ENCODE measurements around the gene ANKMY1. TPM values are rescaled to one million over a fixed set of nuclear protein-coding genes. Genes with fewer than 3 reads are reported as not detected.

The ANKMY1 gene
- total and polyA plus RNA-seq, 2 of the 13 experiments (the other 11 are each of a cell fraction or from before 2014, with no cell fraction given), result 11.7 to 18.8 TPM

GRCh38 chr2:240579771-240580614, 22.2 kb upstream of the ANKMY1 start (continued):
- TF ChIP-seq, protein P1, sequence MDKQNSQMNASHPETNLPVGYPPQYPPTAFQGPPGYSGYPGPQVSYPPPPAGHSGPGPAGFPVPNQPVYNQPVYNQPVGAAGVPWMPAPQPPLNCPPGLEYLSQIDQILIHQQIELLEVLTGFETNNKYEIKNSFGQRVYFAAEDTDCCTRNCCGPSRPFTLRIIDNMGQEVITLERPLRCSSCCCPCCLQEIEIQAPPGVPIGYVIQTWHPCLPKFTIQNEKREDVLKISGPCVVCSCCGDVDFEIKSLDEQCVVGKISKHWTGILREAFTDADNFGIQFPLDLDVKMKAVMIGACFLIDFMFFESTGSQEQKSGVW (CRISPR knock-in tag; IDR thresholded peaks at IDR 0.05; ENCODE audit: borderline replicate concordance), result no peak
- TF ChIP-seq ZNF609 (CRISPR knock-in tag; IDR thresholded peaks at IDR 0.05; ENCODE audit: borderline replicate concordance), result peak; percentile 64
- TF ChIP-seq ZNF577 (CRISPR knock-in tag; IDR thresholded peaks at IDR 0.05; ENCODE audit: borderline replicate concordance, low read depth), result no peak
- TF ChIP-seq, protein P2, sequence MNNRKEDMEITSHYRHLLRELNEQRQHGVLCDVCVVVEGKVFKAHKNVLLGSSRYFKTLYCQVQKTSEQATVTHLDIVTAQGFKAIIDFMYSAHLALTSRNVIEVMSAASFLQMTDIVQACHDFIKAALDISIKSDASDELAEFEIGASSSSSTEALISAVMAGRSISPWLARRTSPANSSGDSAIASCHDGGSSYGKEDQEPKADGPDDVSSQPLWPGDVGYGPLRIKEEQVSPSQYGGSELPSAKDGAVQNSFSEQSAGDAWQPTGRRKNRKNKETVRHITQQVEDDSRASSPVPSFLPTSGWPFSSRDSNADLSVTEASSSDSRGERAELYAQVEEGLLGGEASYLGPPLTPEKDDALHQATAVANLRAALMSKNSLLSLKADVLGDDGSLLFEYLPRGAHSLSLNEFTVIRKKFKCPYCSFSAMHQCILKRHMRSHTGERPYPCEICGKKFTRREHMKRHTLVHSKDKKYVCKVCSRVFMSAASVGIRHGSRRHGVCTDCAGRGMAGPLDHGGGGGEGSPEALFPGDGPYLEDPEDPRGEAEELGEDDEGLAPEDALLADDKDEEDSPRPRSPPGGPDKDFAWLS (CRISPR knock-in tag; IDR thresholded peaks at IDR 0.05; ENCODE audit: borderline replicate concordance), result no peak
- TF ChIP-seq CHCHD3 (CRISPR knock-in tag; IDR thresholded peaks at IDR 0.05), result 0 out of 2 replicates have a peak, but pooled peaks have one; percentile 65
- peak; percentile 44; the same call in 1 of the 2 replicates for TF ChIP-seq ZNF563 (CRISPR knock-in tag; IDR thresholded peaks at IDR 0.05)
- TF ChIP-seq RXRB (CRISPR knock-in tag; IDR thresholded peaks at IDR 0.05; ENCODE audit: borderline replicate concordance), result peak; percentile 73
- TF ChIP-seq ZNF570 (CRISPR knock-in tag; IDR thresholded peaks at IDR 0.05; ENCODE audit: borderline replicate concordance), result no peak
- no peak for TF ChIP-seq ARID2 (CRISPR knock-in tag; IDR thresholded peaks at IDR 0.05; ENCODE audit: borderline replicate concordance)
- no peak for TF ChIP-seq PRMT3 (CRISPR knock-in tag; IDR thresholded peaks at IDR 0.05; ENCODE audit: borderline replicate concordance, low read depth)
- TF ChIP-seq ZMYM2 (CRISPR knock-in tag; IDR thresholded peaks at IDR 0.05), result no peak
- TF ChIP-seq, protein P3, sequence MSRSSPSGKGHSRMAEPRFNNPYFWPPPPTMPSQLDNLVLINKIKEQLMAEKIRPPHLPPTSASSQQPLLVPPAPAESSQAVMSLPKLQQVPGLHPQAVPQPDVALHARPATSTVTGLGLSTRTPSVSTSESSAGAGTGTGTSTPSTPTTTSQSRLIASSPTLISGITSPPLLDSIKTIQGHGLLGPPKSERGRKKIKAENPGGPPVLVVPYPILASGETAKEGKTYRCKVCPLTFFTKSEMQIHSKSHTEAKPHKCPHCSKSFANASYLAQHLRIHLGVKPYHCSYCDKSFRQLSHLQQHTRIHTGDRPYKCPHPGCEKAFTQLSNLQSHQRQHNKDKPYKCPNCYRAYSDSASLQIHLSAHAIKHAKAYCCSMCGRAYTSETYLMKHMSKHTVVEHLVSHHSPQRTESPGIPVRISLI (CRISPR knock-in tag; IDR thresholded peaks at IDR 0.05; ENCODE audit: borderline replicate concordance), result peak; percentile 95
- TF ChIP-seq ZNF326 (CRISPR knock-in tag; IDR thresholded peaks at IDR 0.05; ENCODE audit: borderline replicate concordance), result no peak
- 0 out of 2 replicates have a peak, but pooled peaks have one; percentile 24 for TF ChIP-seq BCL3 (CRISPR knock-in tag; IDR thresholded peaks at IDR 0.05)
- TF ChIP-seq TOPORS (CRISPR knock-in tag; IDR thresholded peaks at IDR 0.05), result no peak

Measured in HepG2 (cell line).